MM.1S (cell line): ENCODE data around the gene SIDT1.

Source experiments
- DNase-seq: peaks from one replicate; pipeline ENCODE4 v3.0.0-alpha.2; 2015
- H2AFZ ChIP-seq: fragments of 300-600 bp; sonication (generic); 2 replicates; pipeline ENCODE4 v1.6.0; 2016; ENCODE audit warnings: antibody characterized with exemption, low read length
- H3F3A ChIP-seq: fragments of 300-600 bp; sonication (generic); 2 replicates; pipeline ENCODE4 v1.6.1; 2016; ENCODE audit warnings: mild to moderate bottlenecking, antibody characterized with exemption, low read length, moderate library complexity, mixed read lengths; ENCODE audit not compliant: insufficient read depth
- H3K27ac ChIP-seq: fragments of 300-600 bp; sonication (generic); 2 replicates; pipeline ENCODE4 v1.5.1; 2016; ENCODE audit warnings: mild to moderate bottlenecking, low read length
- H3K27me3 ChIP-seq: fragments of 300-600 bp; sonication (generic); replicated peaks from 2 replicates; pipeline ENCODE4 v1.6.0; 2016; ENCODE audit warnings: low read length; ENCODE audit not compliant: insufficient read depth
- H3K36me3 ChIP-seq: fragments of 300-600 bp; sonication (generic); replicated peaks from 2 replicates; pipeline ENCODE4 v1.6.1; 2016; ENCODE audit warnings: mild to moderate bottlenecking, low read length, mixed read lengths; ENCODE audit not compliant: insufficient read depth
- H3K4me1 ChIP-seq: fragments of 300-600 bp; sonication (generic); 2 replicates; pipeline ENCODE4 v1.6.1; 2016; ENCODE audit warnings: low read length, mixed read lengths
- H3K4me2 ChIP-seq: fragments of 300-600 bp; sonication (generic); 2 replicates; pipeline ENCODE4 v1.6.0; 2016; ENCODE audit warnings: low read depth, low read length
- H3K4me3 ChIP-seq: fragments of 300-600 bp; sonication (generic); 2 replicates; pipeline ENCODE4 v1.5.1; 2016; ENCODE audit warnings: low read length, mixed read lengths
- H3K79me2 ChIP-seq: fragments of 300-600 bp; sonication (generic); 2 replicates; pipeline ENCODE4 v1.6.1; 2016; ENCODE audit warnings: mixed run types, low read length, mixed read lengths
- H3K9ac ChIP-seq: fragments of 300-600 bp; sonication (generic); 2 replicates; pipeline ENCODE4 v1.6.1; 2016; ENCODE audit warnings: low read length, mixed read lengths
- H3K9me2 ChIP-seq: fragments of 300-600 bp; sonication (generic); replicated peaks from 2 replicates; pipeline ENCODE4 v1.6.1; 2016; ENCODE audit warnings: mild to moderate bottlenecking, low read length, mixed read lengths; ENCODE audit not compliant: insufficient read depth
- H3K9me3 ChIP-seq: fragments of 300-600 bp; sonication (generic); replicated peaks from 2 replicates; pipeline ENCODE4 v1.6.1; 2016; ENCODE audit warnings: mild to moderate bottlenecking, low read length, mixed read lengths; ENCODE audit not compliant: insufficient read depth
- H4K20me1 ChIP-seq: fragments of 300-600 bp; sonication (generic); 2 replicates; pipeline ENCODE4 v1.6.1; 2016; ENCODE audit warnings: mild to moderate bottlenecking, low read length, moderate library complexity, mixed read lengths; ENCODE audit not compliant: insufficient read depth
- EZH2 ChIP-seq: fragments of 300-600 bp; sonication (generic); optimal IDR thresholded peaks from 2 replicates; pipeline ENCODE3; 2017; ENCODE audit warnings: low read depth, mild to moderate bottlenecking, antibody characterized with exemption, low read length, mixed read lengths
- EZH2phosphoT487 ChIP-seq: fragments of 300-600 bp; sonication (generic); IDR thresholded peaks from 2 replicates; pipeline ENCODE4 v1.6.1; 2018; ENCODE audit warnings: antibody characterized with exemption, low read length
- TF ChIP-seq, protein P1 (sequence below): fragments of 300-600 bp; sonication (generic); IDR thresholded peaks from 2 replicates; pipeline ENCODE4 v1.5.1; 2016; ENCODE audit warnings: antibody characterized with exemption, low read length, mixed read lengths

The SIDT1 gene

GRCh38 chr3:113590983-113591382 lies 58.6 kb downstream of the SIDT1 start:
- no peaks in the 10 kb centered on the region for H3K27me3 ChIP-seq
- H3K36me3 ChIP-seq, result no peaks in the 10 kb centered on the region
- no peak overlapping the region for H3K9ac ChIP-seq
- no peaks in the 10 kb centered on the region for H3K9me3 ChIP-seq
- no peak overlapping the region for H3K4me2 ChIP-seq
- no peaks in the 10 kb centered on the region for H3K9me2 ChIP-seq
- no peaks in the 10 kb centered on the region for H3F3A ChIP-seq
- H3K4me3 ChIP-seq, result no peak overlapping the region
- no peaks in the 10 kb centered on the region for H4K20me1 ChIP-seq
- H3K4me1 ChIP-seq, result no peaks in the 10 kb centered on the region
- H2AFZ ChIP-seq, result no peak overlapping the region
- DNase-seq, result no peak
- H3K27ac ChIP-seq, result no peak overlapping the region
- H3K79me2 ChIP-seq, result no peaks in the 10 kb centered on the region
- TF ChIP-seq EZH2 (no peak), EZH2phosphoT487 (no peak)
- TF ChIP-seq, protein P1, sequence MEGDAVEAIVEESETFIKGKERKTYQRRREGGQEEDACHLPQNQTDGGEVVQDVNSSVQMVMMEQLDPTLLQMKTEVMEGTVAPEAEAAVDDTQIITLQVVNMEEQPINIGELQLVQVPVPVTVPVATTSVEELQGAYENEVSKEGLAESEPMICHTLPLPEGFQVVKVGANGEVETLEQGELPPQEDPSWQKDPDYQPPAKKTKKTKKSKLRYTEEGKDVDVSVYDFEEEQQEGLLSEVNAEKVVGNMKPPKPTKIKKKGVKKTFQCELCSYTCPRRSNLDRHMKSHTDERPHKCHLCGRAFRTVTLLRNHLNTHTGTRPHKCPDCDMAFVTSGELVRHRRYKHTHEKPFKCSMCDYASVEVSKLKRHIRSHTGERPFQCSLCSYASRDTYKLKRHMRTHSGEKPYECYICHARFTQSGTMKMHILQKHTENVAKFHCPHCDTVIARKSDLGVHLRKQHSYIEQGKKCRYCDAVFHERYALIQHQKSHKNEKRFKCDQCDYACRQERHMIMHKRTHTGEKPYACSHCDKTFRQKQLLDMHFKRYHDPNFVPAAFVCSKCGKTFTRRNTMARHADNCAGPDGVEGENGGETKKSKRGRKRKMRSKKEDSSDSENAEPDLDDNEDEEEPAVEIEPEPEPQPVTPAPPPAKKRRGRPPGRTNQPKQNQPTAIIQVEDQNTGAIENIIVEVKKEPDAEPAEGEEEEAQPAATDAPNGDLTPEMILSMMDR, result no peak

DNA sequence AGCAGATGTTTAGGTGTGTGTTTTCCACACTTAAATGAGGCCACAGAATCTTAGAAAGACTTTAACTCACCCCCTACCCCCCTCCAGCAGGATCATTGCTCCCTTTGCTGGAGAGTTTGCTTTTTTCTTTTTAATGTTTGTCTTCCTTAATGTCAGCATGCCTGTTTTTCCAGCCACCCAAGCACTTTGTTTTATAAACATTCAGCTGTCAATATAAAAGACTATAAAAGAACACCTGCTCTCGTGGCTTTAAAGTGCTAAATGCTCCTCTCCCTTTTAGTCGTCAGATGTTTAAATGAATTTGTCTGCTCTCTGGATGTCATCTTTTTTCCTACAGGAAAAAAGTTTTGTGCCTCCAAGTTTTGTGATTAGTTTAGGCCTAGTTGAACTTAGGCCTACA lies 61.7 kb downstream of the SIDT1 start:
- H3K9me3 ChIP-seq, result no peaks in the 10 kb centered on the region
- TF ChIP-seq EZH2phosphoT487 (no peak), EZH2 (no peak)
- TF ChIP-seq, protein P1, result no peak
- H3K79me2 ChIP-seq, result no peaks in the 10 kb centered on the region
- no peaks in the 10 kb centered on the region for H3K4me1 ChIP-seq
- no peaks in the 10 kb centered on the region for H3K36me3 ChIP-seq
- no peak for DNase-seq
- no peaks in the 10 kb centered on the region for H3F3A ChIP-seq
- no peak overlapping the region for H3K4me2 ChIP-seq
- H3K9ac ChIP-seq, result no peak overlapping the region
- H3K27me3 ChIP-seq, result no peaks in the 10 kb centered on the region
- H3K9me2 ChIP-seq, result no peaks in the 10 kb centered on the region
- H2AFZ ChIP-seq, result no peak overlapping the region
- H4K20me1 ChIP-seq, result no peaks in the 10 kb centered on the region
- no peak overlapping the region for H3K4me3 ChIP-seq
- H3K27ac ChIP-seq, result no peak overlapping the region

- H3K9me3 ChIP-seq, result no peaks in the 10 kb centered on the region
- no peaks in the 10 kb centered on the region for H3K36me3 ChIP-seq
- H3K4me3 ChIP-seq, result no peak overlapping the region
Measured at GRCh38 chr3:113597596-113598354, 65.4 kb downstream of the SIDT1 start.

More at GRCh38 chr3:113597596-113598354, 65.4 kb downstream of the SIDT1 start:
- H4K20me1 ChIP-seq, result no peaks in the 10 kb centered on the region
- TF ChIP-seq EZH2, result no peak
- TF ChIP-seq, protein P1, result no peak
- TF ChIP-seq EZH2phosphoT487, result no peak
- H3K27me3 ChIP-seq, result no peaks in the 10 kb centered on the region
- H3K4me1 ChIP-seq, result no peaks in the 10 kb centered on the region
- H3K9me2 ChIP-seq, result no peaks in the 10 kb centered on the region
- no peak overlapping the region for H3K27ac ChIP-seq
- H3K9ac ChIP-seq, result no peak overlapping the region
- no peak for DNase-seq
- H3K4me2 ChIP-seq, result no peak overlapping the region
- no peaks in the 10 kb centered on the region for H3F3A ChIP-seq
- no peak overlapping the region for H2AFZ ChIP-seq
- no peaks in the 10 kb centered on the region for H3K79me2 ChIP-seq
